OCI-LY7 (cell line): ENCODE results near the gene CCNK. TPM values are rescaled to one million over a fixed set of nuclear protein-coding genes. Genes with fewer than 3 reads are reported as not detected.

Experiments
- BruUV-seq: library from RNA; stranded (reverse); fragments of 400-500 nt; replicated peaks from 2 replicates; lab custom pipeline; 2021; lab: Mats Ljungman, UMichigan
- CTCF ChIA-PET: fragments of 300-600 bp; sonication (Branson Sonifier 250); formaldehyde crosslinking; loops from one replicate; lab custom pipeline; 2022; ENCODE audit warnings: antibody characterized with exemption; ENCODE audit not compliant: unreplicated experiment; lab: Charles Lee
- POLR2A ChIA-PET: fragments of 300-600 bp; sonication (Branson Sonifier 250); formaldehyde crosslinking; loops from one replicate; lab custom pipeline; 2022; ENCODE audit warnings: antibody characterized with exemption; lab: Charles Lee
- DNase-seq: peaks from one replicate; pipeline ENCODE4 v3.0.0-alpha.2; 2015; ENCODE audit warnings: low spot score
- H2AFZ ChIP-seq: fragments of 200-600 bp; sonication (generic), shearing (Covaris generic); 2 replicates; pipeline ENCODE4 v1.6.1; 2014; ENCODE audit warnings: mild to moderate bottlenecking, antibody characterized with exemption, low read length, moderate library complexity
- H3K27ac ChIP-seq: fragments of 200-600 bp; sonication (generic); 2 replicates; pipeline ENCODE4 v1.5.1; 2014; ENCODE audit warnings: mixed run types, low read depth, mild to moderate bottlenecking, moderate library complexity, low read length, inconsistent platforms; ENCODE audit not compliant: poor library complexity, severe bottlenecking
- H3K36me3 ChIP-seq: fragments of 200-600 bp; sonication (generic); 2 replicates; pipeline ENCODE4 v1.6.1; 2014; ENCODE audit warnings: mild to moderate bottlenecking, antibody characterized with exemption, low read length, moderate library complexity, mixed read lengths; ENCODE audit not compliant: insufficient read depth
- H3K4me1 ChIP-seq: fragments of 200-600 bp; sonication (generic); 2 replicates; pipeline ENCODE4 v1.5.1; 2014; ENCODE audit warnings: mild to moderate bottlenecking, low read length; ENCODE audit not compliant: insufficient read depth, poor library complexity, severe bottlenecking
- H3K4me2 ChIP-seq: fragments of 200-600 bp; sonication (generic); 2 replicates; pipeline ENCODE4 v1.6.1; 2014; ENCODE audit warnings: mild to moderate bottlenecking, low read length
- H3K4me3 ChIP-seq: fragments of 200-600 bp; sonication (generic); 2 replicates; pipeline ENCODE4 v1.5.1; 2014; ENCODE audit warnings: mild to moderate bottlenecking, low read depth, low read length; ENCODE audit not compliant: poor library complexity, severe bottlenecking
- H3K79me2 ChIP-seq: fragments of 200-600 bp; sonication (generic); 2 replicates; pipeline ENCODE4 v1.6.1; 2016; ENCODE audit warnings: low read depth, mild to moderate bottlenecking, low read length, moderate library complexity, mixed read lengths; ENCODE audit not compliant: insufficient read depth
- H3K9me2 ChIP-seq: fragments of 200-600 bp; sonication (generic); 2 replicates; pipeline ENCODE4 v1.6.1; 2016; ENCODE audit warnings: mild to moderate bottlenecking, low read length, mixed read lengths; ENCODE audit not compliant: insufficient read depth
- H3K9me3 ChIP-seq: fragments of 200-600 bp; sonication (generic); 2 replicates; pipeline ENCODE4 v1.6.1; 2014; ENCODE audit warnings: mild to moderate bottlenecking, mixed run types, low read length, mixed read lengths
- H4K20me1 ChIP-seq: fragments of 200-600 bp; sonication (generic); 2 replicates; pipeline ENCODE4 v1.6.1; 2014; ENCODE audit warnings: mild to moderate bottlenecking, antibody characterized with exemption, low read length, moderate library complexity, mixed read lengths; ENCODE audit not compliant: insufficient read depth
- EZH2phosphoT487 ChIP-seq: fragments of 200-600 bp; sonication (generic); IDR thresholded peaks from 2 replicates; pipeline ENCODE4 v1.6.1; 2018; ENCODE audit warnings: low read depth, borderline replicate concordance, mild to moderate bottlenecking, mixed run types, antibody characterized with exemption, low read length, moderate library complexity, mixed read lengths
- intact Hi-C: fragments of 100-400 bp; cut with micrococcal nuclease; formaldehyde crosslinking; loops from one replicate; pipeline ENCODE4 v1.10.0; 2022; ENCODE audit not compliant: unreplicated experiment
- total RNA-seq, 2 experiments: library from RNA; depleted of rRNA in 1 of 2; stranded (reverse); fragments of >200 nt in 1 of 2; shearing (Covaris generic) in 1 of 2; gene quantifications; 2 replicates each; pipeline ENCODE4 v1.2.3, GENCODE V29; 2014 to 2022
- TF ChIP-seq, protein P1 (sequence below): fragments of 200-600 bp; sonication (generic); conservative IDR thresholded peaks from 2 replicates; pipeline ENCODE4 v1.5.1; 2014; ENCODE audit warnings: mild to moderate bottlenecking, antibody characterized with exemption, low read length, moderate library complexity, mixed read lengths

Gene CCNK
- total RNA-seq, 2 experiments from 2014 or later: 25.1 to 69.0 TPM

DNA sequence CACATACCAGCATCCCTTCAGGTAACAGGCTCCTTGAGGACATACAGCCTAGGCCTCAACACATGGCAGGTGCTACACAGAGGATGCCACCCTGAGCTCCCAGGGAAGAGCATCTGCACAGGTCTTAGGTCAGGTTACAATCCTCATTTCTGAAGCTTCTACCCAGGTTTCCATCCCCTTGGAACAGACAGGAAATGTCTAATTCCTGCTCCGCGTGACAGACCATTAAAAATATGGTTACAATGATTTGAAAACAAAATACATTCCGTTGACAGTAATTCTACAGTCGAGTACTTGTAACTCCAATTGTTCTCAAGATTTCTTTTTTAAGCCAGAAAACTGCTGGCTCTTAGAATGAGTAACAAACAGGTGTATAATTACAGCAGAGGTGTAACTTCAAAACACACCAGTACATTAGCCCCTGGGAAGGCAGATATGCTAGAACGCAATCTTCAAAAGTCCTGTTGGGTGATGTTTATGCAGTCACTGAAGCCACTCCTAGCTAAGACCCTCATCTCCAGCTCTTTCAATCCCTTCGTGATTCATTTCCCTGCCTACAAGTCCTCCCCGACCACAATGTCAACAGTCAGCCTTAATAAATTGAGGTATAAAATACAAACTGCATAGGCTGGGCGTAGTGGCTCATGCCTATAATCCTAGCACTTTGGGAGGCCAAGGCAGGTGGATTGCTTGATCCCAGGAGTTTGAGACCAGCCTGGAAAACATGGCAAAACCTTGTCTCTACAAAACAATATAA is 12.2 kb upstream of the CCNK start:
- Histone ChIP-seq H3K27ac (no peak overlapping the region), H3K36me3 (peaks cover 18% of the 10 kb centered on the region; the same call in 1 of the 2 replicates), H3K9me3 (no peaks in the 10 kb centered on the region), H3K9me2 (no peaks in the 10 kb centered on the region), H3K4me1 (no peaks in the 10 kb centered on the region), H4K20me1 (peaks cover 25% of the 10 kb centered on the region), H2AFZ (no peak overlapping the region), H3K4me2 (no peak overlapping the region), H3K79me2 (peaks cover 47% of the 10 kb centered on the region), H3K4me3 (no peak overlapping the region)
- ChIA-PET CTCF (no interaction called here), POLR2A (interaction anchor here (1.3 kb wide), 1 partner anchor 16 kb away, joined by 3 read pairs; no protein-coding TSS in a partner anchor)
- no peak for DNase-seq
- TF ChIP-seq EZH2phosphoT487: no peak
- TF ChIP-seq, protein P1, sequence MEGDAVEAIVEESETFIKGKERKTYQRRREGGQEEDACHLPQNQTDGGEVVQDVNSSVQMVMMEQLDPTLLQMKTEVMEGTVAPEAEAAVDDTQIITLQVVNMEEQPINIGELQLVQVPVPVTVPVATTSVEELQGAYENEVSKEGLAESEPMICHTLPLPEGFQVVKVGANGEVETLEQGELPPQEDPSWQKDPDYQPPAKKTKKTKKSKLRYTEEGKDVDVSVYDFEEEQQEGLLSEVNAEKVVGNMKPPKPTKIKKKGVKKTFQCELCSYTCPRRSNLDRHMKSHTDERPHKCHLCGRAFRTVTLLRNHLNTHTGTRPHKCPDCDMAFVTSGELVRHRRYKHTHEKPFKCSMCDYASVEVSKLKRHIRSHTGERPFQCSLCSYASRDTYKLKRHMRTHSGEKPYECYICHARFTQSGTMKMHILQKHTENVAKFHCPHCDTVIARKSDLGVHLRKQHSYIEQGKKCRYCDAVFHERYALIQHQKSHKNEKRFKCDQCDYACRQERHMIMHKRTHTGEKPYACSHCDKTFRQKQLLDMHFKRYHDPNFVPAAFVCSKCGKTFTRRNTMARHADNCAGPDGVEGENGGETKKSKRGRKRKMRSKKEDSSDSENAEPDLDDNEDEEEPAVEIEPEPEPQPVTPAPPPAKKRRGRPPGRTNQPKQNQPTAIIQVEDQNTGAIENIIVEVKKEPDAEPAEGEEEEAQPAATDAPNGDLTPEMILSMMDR: no peak
- BruUV-seq: no TSS peak
- intact Hi-C loops: no loop called here

DNA sequence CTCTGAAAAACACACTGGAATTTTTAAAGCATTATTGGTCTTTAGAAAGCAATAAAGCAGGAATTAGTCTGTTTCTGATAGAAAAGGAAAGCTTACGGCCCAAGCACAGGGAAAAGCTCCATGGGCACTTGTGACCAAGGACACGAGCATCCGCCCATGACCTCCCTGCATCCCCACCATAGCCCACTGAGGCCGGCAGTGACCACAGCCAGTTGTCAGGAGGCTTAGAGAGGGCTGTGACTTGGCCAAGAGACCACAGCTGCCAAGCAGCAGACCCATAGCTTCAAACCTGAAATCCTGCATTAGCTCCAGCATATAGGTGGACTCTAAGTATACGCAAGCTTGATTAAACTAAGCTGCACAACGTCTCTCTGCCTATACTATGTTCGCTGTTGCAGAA is 9.5 kb upstream of the CCNK start:
- intact Hi-C loops: no loop called here
- no peaks in the 10 kb centered on the region for H3K9me3 ChIP-seq
- H3K36me3 ChIP-seq: no peaks in the 10 kb centered on the region
- H3K4me2 ChIP-seq: no peak overlapping the region
- BruUV-seq: no TSS peak
- H4K20me1 ChIP-seq: peaks cover 43% of the 10 kb centered on the region
- CTCF ChIA-PET: no interaction called here
- no peaks in the 10 kb centered on the region for H3K9me2 ChIP-seq
- H2AFZ ChIP-seq: no peak overlapping the region
- H3K79me2 ChIP-seq: peaks cover 75% of the 10 kb centered on the region
- POLR2A ChIA-PET: interaction anchor here (0.6 to 1.4 kb wide), 3 partner anchors 9 to 589 kb away, joined by 3 to 9 read pairs (median 5); partner anchors contain the start of genes CCNK and SETD3
- DNase-seq: no peak
- no peaks in the 10 kb centered on the region for H3K4me1 ChIP-seq
- TF ChIP-seq EZH2phosphoT487: no peak
- TF ChIP-seq, protein P1: no peak
- no peak overlapping the region for H3K27ac ChIP-seq
- no peak overlapping the region for H3K4me3 ChIP-seq

DNA sequence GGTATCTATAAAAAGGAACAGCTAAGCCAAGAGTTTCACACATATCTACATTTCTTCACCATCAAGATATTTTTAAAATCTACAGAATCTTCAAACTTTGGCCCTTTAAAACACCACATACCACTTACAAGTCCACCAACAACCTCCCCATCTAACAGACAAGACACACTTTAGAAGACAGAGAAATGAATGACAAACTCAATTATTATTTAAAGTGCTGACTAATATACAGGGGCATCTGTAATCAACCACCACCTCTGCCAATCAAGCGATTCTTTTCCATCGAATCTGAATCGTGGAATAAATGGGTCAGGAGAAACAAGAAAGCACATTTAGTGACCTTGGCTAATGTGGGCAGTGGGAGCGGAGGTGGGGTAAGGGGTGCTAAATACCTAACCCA is 8.3 kb upstream of the CCNK start:
- no TSS peak for BruUV-seq
- ChIA-PET CTCF (no interaction called here), POLR2A (no interaction called here)
- H3K4me2 ChIP-seq: no peak overlapping the region
- intact Hi-C loops: no loop called here
- H3K27ac ChIP-seq: no peak overlapping the region
- peaks cover 45% of the 10 kb centered on the region for H4K20me1 ChIP-seq
- H3K9me3 ChIP-seq: no peaks in the 10 kb centered on the region
- no peak overlapping the region for H3K4me3 ChIP-seq
- no peaks in the 10 kb centered on the region for H3K4me1 ChIP-seq
- no peak overlapping the region for H2AFZ ChIP-seq
- H3K9me2 ChIP-seq: no peaks in the 10 kb centered on the region
- H3K36me3 ChIP-seq: no peaks in the 10 kb centered on the region
- H3K79me2 ChIP-seq: peaks cover 87% of the 10 kb centered on the region
- no peak for TF ChIP-seq EZH2phosphoT487
- TF ChIP-seq, protein P1: no peak
- no peak for DNase-seq
